ENCODE results near the gene ABHD16A.

The ABHD16A gene

GRCh38 chr6:31692886-31693285 lies 10.2 kb downstream of the ABHD16A start:
- no peak for DNase-seq (ENCODE audit: low read depth in 2 of 2)
- H3K4me3 ChIP-seq (replicated peaks in 1 of 2; ENCODE audit: low read depth in 2 of 2, low read length in 2 of 2) = no peak overlapping the region
- TF ChIP-seq CTCF (IDR thresholded peaks at IDR 0.05; ENCODE audit: low read depth, low read length) = no peak

GRCh38 chr6:31692353-31692752 lies 10.8 kb downstream of the ABHD16A start:
- no peak for TF ChIP-seq CTCF (IDR thresholded peaks at IDR 0.05; ENCODE audit: low read depth, low read length)
- no peak overlapping the region for H3K4me3 ChIP-seq (replicated peaks in 1 of 2; ENCODE audit: low read depth in 2 of 2, low read length in 2 of 2)
- DNase-seq (ENCODE audit: low read depth in 2 of 2) = no peak

GRCh38 chr6:31691564-31692108 lies 11.5 kb downstream of the ABHD16A start:
- no peak for DNase-seq (ENCODE audit: low read depth in 2 of 2)
- no peak overlapping the region for H3K4me3 ChIP-seq (replicated peaks in 1 of 2; ENCODE audit: low read depth in 2 of 2, low read length in 2 of 2)
- TF ChIP-seq CTCF (IDR thresholded peaks at IDR 0.05; ENCODE audit: low read depth, low read length) = no peak

- no peak for DNase-seq (ENCODE audit: low read depth in 2 of 2)
- H3K4me3 ChIP-seq (replicated peaks in 1 of 2; ENCODE audit: low read depth in 2 of 2, low read length in 2 of 2) = no peak overlapping the region
- no peak for TF ChIP-seq CTCF (IDR thresholded peaks at IDR 0.05; ENCODE audit: low read depth, low read length)
These were observed 12.1 kb downstream of the ABHD16A start for GRCh38 chr6:31691078-31691463.

GRCh38 chr6:31690231-31691077 lies 12.7 kb downstream of the ABHD16A start:
- TF ChIP-seq CTCF (IDR thresholded peaks at IDR 0.05; ENCODE audit: low read depth, low read length) = no peak
- DNase-seq (ENCODE audit: low read depth in 2 of 2) = no peak
- no peak overlapping the region for H3K4me3 ChIP-seq (replicated peaks in 1 of 2; ENCODE audit: low read depth in 2 of 2, low read length in 2 of 2)

GRCh38 chr6:31689249-31690110 lies 13.6 kb downstream of the ABHD16A start:
- H3K4me3 ChIP-seq (replicated peaks in 1 of 2; ENCODE audit: low read depth in 2 of 2, low read length in 2 of 2) = no peak overlapping the region
- DNase-seq (ENCODE audit: low read depth in 2 of 2) = no peak
- peak; percentile 56 for TF ChIP-seq CTCF (IDR thresholded peaks at IDR 0.05; ENCODE audit: low read depth, low read length)

Measured in cardiac fibroblast (primary cell).